Ectodermal cell (in vitro differentiated cells): Measurements from ENCODE around the gene WDR89.

Experiments used
- H3K27ac ChIP-seq: 2 replicates; pipeline ENCODE4 v1.7.0; 2013; ENCODE audit warnings: mild to moderate bottlenecking, low read depth, low read length; ENCODE audit not compliant: insufficient read depth, poor library complexity, severe bottlenecking
- H3K27me3 ChIP-seq: 2 replicates; pipeline ENCODE4 v1.7.0; 2013; ENCODE audit warnings: mild to moderate bottlenecking, low read length; ENCODE audit not compliant: insufficient read depth, control insufficient read depth, poor library complexity, severe bottlenecking
- H3K36me3 ChIP-seq: one replicate; pipeline ENCODE4 v1.7.0; 2013; ENCODE audit warnings: low read length; ENCODE audit not compliant: control insufficient read depth, insufficient read depth
- H3K4me1 ChIP-seq: one replicate; pipeline ENCODE4 v1.7.0; 2013; ENCODE audit warnings: low read length; ENCODE audit not compliant: control insufficient read depth, insufficient read depth
- H3K4me3 ChIP-seq: 2 replicates; pipeline ENCODE4 v1.7.0; 2013; ENCODE audit warnings: low read depth, low read length, control low read depth; ENCODE audit not compliant: insufficient read depth
- H3K9me3 ChIP-seq: 2 replicates; pipeline ENCODE4 v1.7.0; 2013; ENCODE audit warnings: mild to moderate bottlenecking, low read length, moderate library complexity; ENCODE audit not compliant: control insufficient read depth
- WGBS, 2 experiments: methylation state at CpG; one replicate each; pipeline ENCODE4 v1.1.7; 2013; ENCODE audit warnings: missing lambda C conversion rate in 2 of 2; 5-methylcytosine and 5-hydroxymethylcytosine counted together

Gene WDR89

DNA sequence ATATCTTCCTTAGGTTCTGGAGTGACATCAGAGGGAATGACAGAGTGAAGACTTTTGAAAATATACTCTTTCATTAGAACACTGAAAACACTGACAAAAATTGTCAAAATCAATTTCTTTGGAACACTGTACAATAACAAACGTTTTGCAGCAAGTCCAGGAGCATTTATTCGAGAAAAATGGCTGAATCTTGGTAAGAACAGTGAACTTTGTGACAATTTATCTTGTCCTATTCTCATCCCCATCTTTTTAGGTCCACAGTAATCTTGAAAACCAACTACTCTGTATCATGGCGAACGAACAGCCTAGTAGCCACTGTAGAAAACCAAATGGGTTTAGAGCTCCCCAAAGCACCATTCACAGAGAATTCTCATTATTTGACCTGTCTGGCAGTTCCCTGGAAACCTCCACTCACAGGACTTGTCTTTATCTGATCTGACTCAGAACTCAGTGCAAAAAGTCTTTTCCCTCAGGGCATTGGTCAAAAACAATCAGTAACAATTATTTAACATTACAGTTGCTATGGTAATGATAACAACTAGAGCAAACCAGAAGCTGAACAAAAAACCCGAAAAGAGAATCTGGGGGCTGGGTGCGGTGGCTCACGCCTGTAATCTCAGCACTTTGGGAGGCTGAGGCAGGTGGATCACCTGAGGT is 78.2 kb downstream of the WDR89 start:
- Histone ChIP-seq H3K4me3 (no peak overlapping the region), H3K9me3 (no peaks in the 10 kb centered on the region), H3K36me3 (no peaks in the 10 kb centered on the region), H3K4me1 (no peaks in the 10 kb centered on the region), H3K27me3 (no peaks in the 10 kb centered on the region), H3K27ac (no peak overlapping the region)
- WGBS, 2 experiments = 86 to 92% methylated on average over 7 of the region's 7 CpGs

DNA sequence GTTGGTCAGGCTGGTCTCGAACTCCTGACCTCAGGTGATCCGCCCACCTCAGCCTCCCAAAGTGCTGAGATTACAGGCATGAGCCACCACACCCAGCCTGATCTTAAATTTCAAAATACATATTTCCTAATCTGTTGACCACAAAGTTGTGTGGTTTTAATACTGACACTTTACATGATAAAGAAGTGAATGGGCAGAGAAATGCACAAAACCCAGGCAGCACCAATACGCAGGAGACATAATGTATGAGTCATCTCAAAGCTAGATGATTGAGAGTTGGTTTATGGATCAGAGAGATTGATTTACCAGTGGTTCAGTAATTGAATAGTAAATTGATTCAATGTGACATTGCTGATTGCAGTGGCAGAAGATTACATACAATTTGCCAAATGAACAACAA is 79.3 kb downstream of the WDR89 start:
- Histone ChIP-seq H3K36me3 (no peaks in the 10 kb centered on the region), H3K4me3 (no peak overlapping the region), H3K9me3 (no peaks in the 10 kb centered on the region), H3K27me3 (no peaks in the 10 kb centered on the region), H3K27ac (no peak overlapping the region), H3K4me1 (no peaks in the 10 kb centered on the region)
- 95 to 98% methylated on average over 3 of the region's 3 CpGs for WGBS, 2 experiments

- Histone ChIP-seq H3K36me3 (no peaks in the 10 kb centered on the region), H3K4me1 (no peaks in the 10 kb centered on the region), H3K27ac (no peak overlapping the region), H3K27me3 (no peaks in the 10 kb centered on the region), H3K9me3 (no peaks in the 10 kb centered on the region), H3K4me3 (no peak overlapping the region)
- WGBS, 2 experiments = 88 to 89% methylated on average over 7 of the region's 7 CpGs
Measured at GRCh38 chr14:63555572-63555971, 86.1 kb downstream of the WDR89 start.

DNA sequence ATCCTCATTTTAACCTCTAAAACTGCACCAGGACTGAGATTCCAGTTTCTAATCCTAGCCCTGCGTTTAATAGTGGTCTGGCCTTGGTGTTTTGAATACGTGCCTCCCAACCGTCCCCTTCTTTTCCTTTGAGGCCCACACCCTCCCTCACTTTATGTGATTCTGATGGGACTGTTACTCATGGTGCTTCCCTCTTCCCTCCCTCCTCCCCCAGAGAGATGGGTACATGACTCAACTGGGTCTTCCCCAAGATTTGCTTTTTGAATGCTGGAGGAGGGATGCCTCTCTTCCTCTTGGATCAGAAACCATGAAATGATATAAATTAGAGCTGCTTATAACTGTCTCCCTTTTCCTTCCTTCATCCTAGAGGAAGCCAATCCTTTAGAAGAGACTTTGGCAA is 90.3 kb downstream of the WDR89 start:
- no peaks in the 10 kb centered on the region for H3K27me3 ChIP-seq
- 50 to 51% methylated on average over 3 of the region's 3 CpGs for WGBS, 2 experiments

DNA sequence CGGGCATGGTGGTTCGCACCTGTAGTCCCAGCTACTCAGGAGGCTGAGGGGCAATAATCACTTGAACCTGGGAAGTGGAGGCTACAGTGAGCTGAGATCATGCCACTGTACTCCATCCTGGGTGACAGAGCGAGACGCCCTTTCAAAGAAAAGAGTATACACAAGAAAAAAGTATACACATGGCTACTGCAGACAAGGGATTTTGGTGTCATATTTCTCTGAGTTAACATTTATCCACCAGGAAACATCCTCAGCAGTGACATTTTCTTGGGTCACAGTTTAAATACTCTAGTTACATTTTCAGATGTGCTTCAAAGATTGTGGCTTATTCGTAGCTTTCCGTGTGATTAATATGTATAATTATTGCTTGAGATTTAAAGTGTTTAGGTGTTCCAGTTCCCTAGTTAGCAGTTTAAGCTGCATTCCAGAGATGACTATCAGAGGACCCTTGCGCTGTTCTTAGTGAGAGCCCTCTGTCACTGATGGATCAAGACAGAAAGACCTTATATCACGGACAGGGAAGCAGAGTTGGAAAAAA is 93.8 kb downstream of the WDR89 start:
- Histone ChIP-seq H3K9me3 (no peaks in the 10 kb centered on the region), H3K27me3 (no peaks in the 10 kb centered on the region), H3K4me3 (no peak overlapping the region), H3K4me1 (no peaks in the 10 kb centered on the region), H3K27ac (no peak overlapping the region), H3K36me3 (no peaks in the 10 kb centered on the region)
- WGBS, 2 experiments = 93 to 98% methylated on average over 8 of the region's 8 CpGs

More for the DNA sequence above, 90.3 kb downstream of the WDR89 start:
- H3K4me3 ChIP-seq = no peak overlapping the region
- no peaks in the 10 kb centered on the region for H3K9me3 ChIP-seq
- no peaks in the 10 kb centered on the region for H3K4me1 ChIP-seq
- H3K36me3 ChIP-seq = no peaks in the 10 kb centered on the region
- no peak overlapping the region for H3K27ac ChIP-seq
